Neural cell (in vitro differentiated cells): ENCODE data around the gene ST6GAL1. TPM values are rescaled to one million over a fixed set of nuclear protein-coding genes. Genes with fewer than 3 reads are reported as not detected.

ENCODE experiments used
- H2AFZ ChIP-seq: fragments of 200-600, 300-800 bp; sonication (generic), shearing (Covaris generic); 2 replicates; pipeline ENCODE4 v1.6.0; 2014; ENCODE audit warnings: low read depth, mild to moderate bottlenecking, antibody characterized with exemption, low read length, moderate library complexity
- H3F3A ChIP-seq: fragments of 200-600 bp; shearing (Covaris generic); 2 replicates; pipeline ENCODE4 v1.6.1; 2016; ENCODE audit warnings: mild to moderate bottlenecking, moderate library complexity, mixed read lengths, antibody characterized with exemption, low read length; ENCODE audit not compliant: insufficient read depth, poor library complexity, severe bottlenecking
- H3K27ac ChIP-seq: fragments of 200-600, 300-800 bp; sonication (generic), shearing (Covaris generic); 2 replicates; pipeline ENCODE4 v1.5.1; 2014; ENCODE audit warnings: mild to moderate bottlenecking, low read length, moderate library complexity
- H3K27me3 ChIP-seq: fragments of 300-800, 200-600 bp; sonication (generic), shearing (Covaris generic); 2 replicates; pipeline ENCODE4 v1.6.0; 2014; ENCODE audit warnings: mild to moderate bottlenecking, low read depth, low read length, moderate library complexity; ENCODE audit not compliant: insufficient read depth
- H3K36me3 ChIP-seq: fragments of 300-800, 200-600 bp; sonication (generic), shearing (Covaris generic); 2 replicates; pipeline ENCODE4 v1.5.1; 2014; ENCODE audit warnings: mild to moderate bottlenecking, antibody characterized with exemption, low read length, moderate library complexity; ENCODE audit not compliant: insufficient read depth
- H3K4me2 ChIP-seq: fragments of 300-800, 200-600 bp; sonication (generic), shearing (Covaris generic); 2 replicates; pipeline ENCODE4 v1.6.0; 2014; ENCODE audit warnings: mild to moderate bottlenecking, low read length
- H3K4me3 ChIP-seq: fragments of 300-800, 200-600 bp; sonication (generic), shearing (Covaris generic); 2 replicates; pipeline ENCODE4 v1.5.1; 2014; ENCODE audit warnings: mild to moderate bottlenecking, low read length, moderate library complexity
- H3K79me2 ChIP-seq: fragments of 200-600 bp; shearing (Covaris generic); replicated peaks from 2 replicates; pipeline ENCODE4 v1.6.0; 2014; ENCODE audit warnings: mild to moderate bottlenecking, low read length, moderate library complexity; ENCODE audit not compliant: insufficient read depth
- H3K9ac ChIP-seq: fragments of 300-800, 200-600 bp; sonication (generic), shearing (Covaris generic); 2 replicates; pipeline ENCODE4 v1.6.1; 2016; ENCODE audit warnings: mild to moderate bottlenecking, low read length, mixed read lengths
- H3K9me2 ChIP-seq: fragments of 200-600 bp; shearing (Covaris generic); 2 replicates; pipeline ENCODE4 v1.6.1; 2016; ENCODE audit warnings: mild to moderate bottlenecking, low read length, mixed read lengths; ENCODE audit not compliant: insufficient read depth
- H3K9me3 ChIP-seq: fragments of 200-600, 300-800 bp; sonication (generic), shearing (Covaris generic); 2 replicates; pipeline ENCODE4 v1.6.1; 2016; ENCODE audit warnings: mild to moderate bottlenecking, mixed run types, low read length, moderate library complexity, mixed read lengths
- H4K20me1 ChIP-seq: fragments of 200-600 bp; shearing (Covaris generic); 2 replicates; pipeline ENCODE4 v1.6.1; 2016; ENCODE audit warnings: mild to moderate bottlenecking, mixed run types; ENCODE audit not compliant: insufficient read depth
- EP300 ChIP-seq: fragments of 450-650 bp; conservative IDR thresholded peaks from 2 replicates; pipeline ENCODE4 v1.6.1; 2014; ENCODE audit warnings: antibody characterized with exemption, mild to moderate bottlenecking, moderate library complexity; ENCODE audit not compliant: poor library complexity, severe bottlenecking
- EZH2 ChIP-seq: fragments of 200-600, 300-800 bp; shearing (Covaris generic), sonication (generic); IDR thresholded peaks from 2 replicates; pipeline ENCODE4 v1.6.1; 2014; ENCODE audit warnings: antibody characterized with exemption, low read length, borderline replicate concordance, mild to moderate bottlenecking; ENCODE audit not compliant: insufficient read depth, poor library complexity, severe bottlenecking
- MXI1 ChIP-seq: fragments of 450-650 bp; conservative IDR thresholded peaks from 2 replicates; pipeline ENCODE4 v1.6.1; 2014; ENCODE audit warnings: antibody characterized with exemption, mild to moderate bottlenecking; ENCODE audit not compliant: poor library complexity, severe bottlenecking
- POLR2AphosphoS5 ChIP-seq: IDR thresholded peaks from 2 replicates; pipeline ENCODE4 v1.6.1; 2012
- RAD21 ChIP-seq: fragments of 450-650 bp; conservative IDR thresholded peaks from 2 replicates; pipeline ENCODE4 v1.6.1; 2014; ENCODE audit warnings: antibody characterized with exemption, mild to moderate bottlenecking, moderate library complexity
- REST ChIP-seq: IDR thresholded peaks from 2 replicates; pipeline ENCODE4 v1.6.1; 2012; ENCODE audit warnings: borderline replicate concordance
- SMC3 ChIP-seq: fragments of 450-650 bp; conservative IDR thresholded peaks from 2 replicates; pipeline ENCODE4 v1.6.1; 2014; ENCODE audit warnings: antibody characterized with exemption, mild to moderate bottlenecking, moderate library complexity; ENCODE audit not compliant: poor library complexity
- TAF1 ChIP-seq: IDR thresholded peaks from 2 replicates; pipeline ENCODE4 v1.6.1; 2012; ENCODE audit warnings: low read depth
- polyA plus RNA-seq: library from polyadenylated mRNA; depleted of rRNA; stranded (reverse); fragments of >200 nt; gene quantifications from 2 replicates; pipeline ENCODE4 v1.2.3, GENCODE V29; 2014
- TF ChIP-seq, protein P1 (sequence below): fragments of 450-650 bp; IDR thresholded peaks from 2 replicates; pipeline ENCODE4 v1.5.1; 2014; ENCODE audit warnings: antibody characterized with exemption, mild to moderate bottlenecking, moderate library complexity; ENCODE audit not compliant: poor library complexity, severe bottlenecking

Gene ST6GAL1
- polyA plus RNA-seq, 1 donor from 2014 or later, result 17.6 TPM

- Histone ChIP-seq H4K20me1 (no peaks in the 10 kb centered on the region), H3K79me2 (peaks cover 12% of the 10 kb centered on the region), H3K4me2 (no peak overlapping the region)
Observed at GRCh38 chr3:186935133-186935532, 4.8 kb downstream of the ST6GAL1 start.

DNA sequence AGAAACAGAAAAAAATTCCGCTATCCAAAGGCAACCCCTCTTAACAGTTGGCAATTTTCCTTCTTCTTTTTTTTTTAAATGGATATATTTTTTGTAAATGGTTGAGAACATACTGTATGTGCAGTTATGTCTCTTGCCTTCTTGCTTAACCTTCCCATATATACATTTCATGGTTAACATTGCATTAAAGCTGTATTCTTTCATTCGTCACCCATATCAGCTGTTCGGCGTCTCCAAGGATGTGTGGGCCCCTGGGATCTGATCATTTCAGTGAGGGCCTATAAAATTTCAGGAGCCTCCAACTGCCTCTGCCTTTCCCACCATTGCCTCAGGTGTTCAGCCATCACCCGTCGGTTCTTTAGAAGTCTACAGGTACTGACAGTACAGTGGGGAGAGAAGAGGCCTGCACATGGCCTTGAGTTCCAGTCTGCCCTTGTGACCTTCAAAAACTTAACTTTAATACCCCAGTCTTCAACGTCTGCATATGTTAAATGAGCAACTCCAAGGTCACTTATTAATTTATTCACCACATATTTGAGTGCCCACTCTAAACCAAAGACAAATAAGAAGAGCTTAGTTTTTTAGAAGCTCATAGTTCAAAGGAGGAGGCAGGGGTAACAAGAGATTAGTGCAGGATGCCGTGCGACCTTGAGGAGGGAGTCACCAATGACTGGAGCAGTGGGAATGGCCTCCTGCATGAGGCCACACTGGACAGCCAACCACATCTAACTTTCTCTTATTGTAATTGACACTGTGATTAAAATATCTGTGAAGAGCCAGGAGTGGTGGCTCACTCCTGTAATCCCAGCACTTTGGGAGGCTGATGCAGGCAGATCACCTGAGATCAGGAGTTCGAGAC lies 6.9 kb downstream of the ST6GAL1 start:
- Histone ChIP-seq H3K27me3 (no peaks in the 10 kb centered on the region), H2AFZ (no peak overlapping the region), H3K9ac (no peak overlapping the region), H3K27ac (no peak overlapping the region), H3K9me2 (no peaks in the 10 kb centered on the region), H4K20me1 (no peaks in the 10 kb centered on the region), H3F3A (no peaks in the 10 kb centered on the region), H3K36me3 (no peaks in the 10 kb centered on the region), H3K4me3 (no peak overlapping the region), H3K9me3 (no peaks in the 10 kb centered on the region), H3K4me2 (no peak overlapping the region), H3K79me2 (peaks cover 12% of the 10 kb centered on the region)
- no peak for TF ChIP-seq SMC3
- TF ChIP-seq TAF1, result no peak
- TF ChIP-seq RAD21, result no peak
- TF ChIP-seq, protein P1, sequence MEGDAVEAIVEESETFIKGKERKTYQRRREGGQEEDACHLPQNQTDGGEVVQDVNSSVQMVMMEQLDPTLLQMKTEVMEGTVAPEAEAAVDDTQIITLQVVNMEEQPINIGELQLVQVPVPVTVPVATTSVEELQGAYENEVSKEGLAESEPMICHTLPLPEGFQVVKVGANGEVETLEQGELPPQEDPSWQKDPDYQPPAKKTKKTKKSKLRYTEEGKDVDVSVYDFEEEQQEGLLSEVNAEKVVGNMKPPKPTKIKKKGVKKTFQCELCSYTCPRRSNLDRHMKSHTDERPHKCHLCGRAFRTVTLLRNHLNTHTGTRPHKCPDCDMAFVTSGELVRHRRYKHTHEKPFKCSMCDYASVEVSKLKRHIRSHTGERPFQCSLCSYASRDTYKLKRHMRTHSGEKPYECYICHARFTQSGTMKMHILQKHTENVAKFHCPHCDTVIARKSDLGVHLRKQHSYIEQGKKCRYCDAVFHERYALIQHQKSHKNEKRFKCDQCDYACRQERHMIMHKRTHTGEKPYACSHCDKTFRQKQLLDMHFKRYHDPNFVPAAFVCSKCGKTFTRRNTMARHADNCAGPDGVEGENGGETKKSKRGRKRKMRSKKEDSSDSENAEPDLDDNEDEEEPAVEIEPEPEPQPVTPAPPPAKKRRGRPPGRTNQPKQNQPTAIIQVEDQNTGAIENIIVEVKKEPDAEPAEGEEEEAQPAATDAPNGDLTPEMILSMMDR, result no peak
- no peak for TF ChIP-seq EZH2
- TF ChIP-seq EP300, result no peak
- no peak for TF ChIP-seq POLR2AphosphoS5
- no peak for TF ChIP-seq MXI1
- no peak for TF ChIP-seq REST

More at GRCh38 chr3:186935133-186935532, 4.8 kb downstream of the ST6GAL1 start:
- Histone ChIP-seq H3K4me3 (no peak overlapping the region), H3K9ac (no peak overlapping the region), H3F3A (no peaks in the 10 kb centered on the region), H3K27me3 (no peaks in the 10 kb centered on the region), H2AFZ (no peak overlapping the region), H3K9me2 (no peaks in the 10 kb centered on the region), H3K36me3 (no peaks in the 10 kb centered on the region), H3K27ac (no peak overlapping the region), H3K9me3 (no peaks in the 10 kb centered on the region)
- no peak for TF ChIP-seq POLR2AphosphoS5
